HG03159 (cell line): Measurements from ENCODE around the gene POMGNT1.

ENCODE experiments used
- ATAC-seq: cut with Tn5 transposase; IDR thresholded peaks from one replicate; pipeline ENCODE4 v1.9.1; 2021; ENCODE audit warnings: mild to moderate bottlenecking, moderate library complexity; ENCODE audit not compliant: unreplicated experiment

Gene POMGNT1

DNA sequence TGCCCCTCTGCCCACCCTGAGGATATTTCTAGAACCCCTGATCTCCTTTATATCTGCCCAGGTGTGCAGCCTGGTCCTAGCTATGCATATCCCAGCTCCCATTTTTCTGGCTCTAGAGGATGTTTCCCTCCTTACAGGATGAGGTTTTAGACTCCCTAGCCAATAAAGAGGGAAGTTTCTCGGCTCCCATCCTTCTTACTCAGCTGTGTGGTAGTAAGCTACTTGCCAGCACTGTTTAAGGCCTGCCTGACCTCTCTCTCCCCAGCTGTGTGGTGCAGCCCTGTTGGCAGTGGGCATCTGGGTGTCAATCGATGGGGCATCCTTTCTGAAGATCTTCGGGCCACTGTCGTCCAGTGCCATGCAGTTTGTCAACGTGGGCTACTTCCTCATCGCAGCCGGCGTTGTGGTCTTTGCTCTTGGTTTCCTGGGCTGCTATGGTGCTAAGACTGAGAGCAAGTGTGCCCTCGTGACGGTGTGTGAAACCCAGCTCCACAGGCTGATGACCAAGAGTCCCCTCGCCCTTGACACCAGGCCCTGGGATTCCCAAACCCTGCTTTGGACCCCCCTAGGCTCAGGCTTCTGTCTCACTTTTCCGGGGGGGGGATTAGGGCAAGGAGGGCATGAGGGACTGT lies 14.2 kb downstream of the POMGNT1 start:
- ATAC-seq: no peak

DNA sequence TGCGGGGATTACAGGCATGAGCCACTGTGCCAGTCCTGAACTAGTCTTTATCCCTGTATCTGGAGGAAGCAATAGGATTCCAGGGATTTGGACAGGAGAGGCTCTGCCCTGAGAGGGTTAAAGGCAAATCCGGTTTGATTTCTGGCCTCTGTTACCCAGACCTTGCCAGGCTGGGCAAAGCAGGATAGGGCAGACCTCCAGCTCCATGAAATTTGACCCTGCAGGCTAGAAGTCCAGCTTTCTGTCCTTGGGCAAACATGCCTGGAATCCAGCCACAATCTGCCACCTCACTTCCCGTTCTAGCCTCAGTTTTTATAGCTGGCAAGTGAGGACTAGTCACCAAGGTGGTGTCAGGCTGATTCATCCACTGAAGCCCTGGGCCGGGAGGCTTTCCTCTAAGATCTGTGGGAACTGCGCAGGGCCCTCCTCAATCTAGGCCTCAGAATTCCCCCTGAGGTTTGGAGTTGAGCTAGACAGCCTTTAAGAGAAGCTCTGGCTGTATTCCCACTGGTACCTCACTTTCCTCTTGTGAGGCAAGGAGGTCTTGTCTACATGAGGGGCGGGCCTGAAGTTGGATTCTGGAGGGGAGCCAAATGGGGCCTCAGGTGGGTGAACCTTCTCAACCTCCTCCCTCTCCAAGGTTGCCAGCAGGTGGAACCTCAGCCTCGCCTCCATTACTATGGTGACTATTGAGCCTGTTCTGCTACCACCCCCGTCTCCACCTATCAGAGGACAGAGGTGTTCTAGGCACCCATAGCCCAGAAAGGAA lies 15.0 kb downstream of the POMGNT1 start:
- ATAC-seq: no peak

GRCh38 chr1:46181343-46182260 lies 16.6 kb downstream of the POMGNT1 start:
- no peak for ATAC-seq

DNA sequence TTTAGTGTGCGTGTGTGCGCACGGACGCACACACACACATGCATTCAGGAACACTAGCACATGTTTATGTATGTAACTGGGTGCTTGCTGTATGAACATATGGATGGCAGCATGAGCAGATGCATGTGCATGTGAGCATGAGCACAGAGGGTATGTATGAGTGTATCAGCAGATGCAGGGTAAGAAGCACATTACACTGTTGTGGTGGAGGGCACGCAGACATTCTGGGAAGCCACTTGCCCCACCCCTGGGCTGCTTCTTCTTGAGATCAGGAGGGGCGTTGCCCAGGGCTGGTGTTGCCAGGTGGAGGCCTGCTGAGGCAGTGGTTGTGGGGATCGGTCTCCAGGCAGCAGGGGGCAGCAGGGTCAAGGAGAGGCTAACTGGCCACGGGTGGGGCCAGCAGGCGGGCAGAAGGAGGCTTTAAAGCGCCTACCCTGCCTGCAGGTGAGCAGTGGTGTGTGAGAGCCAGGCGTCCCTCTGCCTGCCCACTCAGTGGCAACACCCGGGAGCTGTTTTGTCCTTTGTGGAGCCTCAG lies 18.1 kb downstream of the POMGNT1 start:
- ATAC-seq: no peak

GRCh38 chr1:46179138-46180081 lies 18.8 kb downstream of the POMGNT1 start:
- peak; percentile 50 for ATAC-seq

DNA sequence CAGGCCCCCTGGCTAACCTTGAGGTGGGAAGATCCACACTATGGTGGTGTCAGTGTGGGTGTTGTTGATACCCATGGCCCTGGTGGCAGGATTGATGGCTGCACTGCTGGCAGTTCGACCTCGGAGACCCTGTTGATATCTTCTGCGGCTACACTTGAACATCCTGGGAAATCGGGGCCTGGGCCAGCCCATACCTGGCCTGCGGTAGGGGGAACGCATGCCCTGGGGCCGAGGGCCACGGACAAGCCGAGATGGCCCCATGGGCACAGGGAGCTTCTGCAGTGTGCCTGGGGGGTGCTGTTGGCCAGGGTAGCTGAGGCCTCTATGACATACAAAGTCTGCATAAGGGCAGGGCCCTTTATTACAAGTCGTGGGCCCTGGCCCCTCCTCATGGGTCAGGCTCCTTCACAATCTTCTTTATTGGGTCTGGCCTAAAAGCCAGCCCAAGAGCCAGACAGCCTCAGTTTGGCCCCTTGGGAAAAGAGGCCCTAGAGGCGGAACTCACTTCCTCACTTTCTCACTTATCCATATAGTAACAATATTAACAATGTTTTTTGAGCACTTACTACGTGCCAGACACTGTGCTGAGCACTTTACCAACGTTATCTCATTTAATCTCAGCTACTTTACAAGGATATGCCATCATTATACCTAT lies 21.9 kb downstream of the POMGNT1 start, which contains the start of gene P3R3URF:
TSS of gene P3R3URF (minus strand) at position 278 of the 655 bp plus-strand sequence. CDS start at position 261, 17 bp downstream.
- ATAC-seq: no peak

GRCh38 chr1:46175243-46175642 lies 23.0 kb downstream of the POMGNT1 start:
- no peak for ATAC-seq

DNA sequence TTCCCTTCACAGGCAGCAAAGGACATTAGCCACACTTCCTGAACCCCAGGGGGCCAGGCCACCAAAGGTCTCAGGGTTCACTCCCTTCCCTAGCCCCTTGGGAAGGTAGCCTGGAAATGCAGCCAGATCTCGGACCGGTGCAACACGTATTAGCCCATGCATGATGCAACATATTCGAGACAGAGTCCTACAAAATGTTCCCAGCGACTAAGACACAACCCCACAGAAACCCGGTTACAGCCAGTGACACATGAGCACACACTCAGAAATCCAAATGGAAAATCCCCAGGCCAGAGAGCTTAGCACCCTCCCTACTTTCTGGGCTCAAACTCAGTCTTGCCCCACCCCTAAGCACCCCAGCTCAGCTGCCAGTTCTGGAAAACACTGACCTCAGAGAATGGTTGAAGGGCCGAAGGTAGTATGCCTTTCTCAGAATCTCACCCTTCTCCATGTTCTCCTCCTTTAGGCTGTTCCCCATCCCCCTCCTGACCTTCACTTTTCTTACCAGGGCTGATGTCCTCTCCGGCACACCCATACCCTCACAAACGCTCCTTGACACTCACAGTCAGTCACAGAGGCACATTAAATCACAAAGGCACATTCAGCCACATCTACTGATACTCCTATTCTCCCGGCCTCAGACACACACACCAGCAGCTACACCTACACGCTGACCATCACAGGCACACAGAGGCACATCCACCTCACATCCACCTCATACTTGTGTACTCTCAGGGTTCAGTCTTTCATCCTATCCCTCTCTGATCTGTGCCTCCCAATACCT lies 23.6 kb downstream of the POMGNT1 start, which contains the start of gene TSPAN1:
TSS of gene TSPAN1 (plus strand) at position 640 of the 784 bp plus-strand sequence. CDS start 6,021 bp downstream, outside the sequence.
- no peak for ATAC-seq

DNA sequence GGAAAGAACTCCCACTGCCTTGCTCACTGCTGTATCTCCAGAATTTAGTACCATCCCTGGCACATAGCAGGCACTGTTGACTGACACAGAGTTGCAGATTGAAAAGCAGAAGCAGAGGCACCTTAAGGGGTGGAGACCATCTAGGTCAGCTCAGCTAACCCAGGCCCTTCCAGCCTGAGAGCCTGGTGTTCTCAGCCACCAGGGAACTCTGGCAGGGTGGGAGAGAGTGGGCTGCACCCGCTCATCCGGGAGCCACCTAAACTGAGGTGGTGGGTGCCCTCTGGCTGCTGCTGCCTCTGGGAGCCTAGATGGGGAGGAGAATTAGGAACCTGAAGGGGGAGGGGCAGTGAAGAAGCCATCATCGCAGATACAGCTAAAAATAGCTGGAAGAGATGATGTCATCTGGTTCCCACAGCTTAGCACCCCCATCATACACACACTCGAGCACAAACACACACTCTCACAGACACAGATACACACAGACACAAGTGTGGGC lies 24.8 kb downstream of the POMGNT1 start:
- ATAC-seq: no peak

- ATAC-seq: no peak
Measured at GRCh38 chr1:46172321-46172720, 25.9 kb downstream of the POMGNT1 start.

DNA sequence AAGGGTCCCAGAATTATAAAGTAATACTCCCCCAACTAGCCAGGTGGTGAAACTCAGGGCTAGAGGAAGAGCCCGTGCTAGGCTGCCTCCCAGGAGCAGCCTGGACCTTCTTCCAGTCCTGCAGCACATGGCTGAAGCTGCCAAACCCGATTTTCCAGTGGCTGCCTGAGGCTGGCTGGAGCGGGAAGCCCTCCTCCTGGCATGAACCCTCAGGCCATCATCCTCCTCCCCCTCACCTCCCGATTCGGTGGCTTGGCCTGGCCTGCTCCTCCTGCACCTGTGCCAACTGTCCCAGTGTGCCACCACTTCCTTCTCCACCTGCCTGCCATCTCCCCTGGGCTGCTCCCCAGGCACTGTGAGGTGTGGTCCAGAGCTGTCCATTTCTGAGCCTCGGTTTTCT lies 26.4 kb downstream of the POMGNT1 start:
- no peak for ATAC-seq

- no peak for ATAC-seq
Measured at GRCh38 chr1:46171351-46171750, 26.9 kb downstream of the POMGNT1 start.

DNA sequence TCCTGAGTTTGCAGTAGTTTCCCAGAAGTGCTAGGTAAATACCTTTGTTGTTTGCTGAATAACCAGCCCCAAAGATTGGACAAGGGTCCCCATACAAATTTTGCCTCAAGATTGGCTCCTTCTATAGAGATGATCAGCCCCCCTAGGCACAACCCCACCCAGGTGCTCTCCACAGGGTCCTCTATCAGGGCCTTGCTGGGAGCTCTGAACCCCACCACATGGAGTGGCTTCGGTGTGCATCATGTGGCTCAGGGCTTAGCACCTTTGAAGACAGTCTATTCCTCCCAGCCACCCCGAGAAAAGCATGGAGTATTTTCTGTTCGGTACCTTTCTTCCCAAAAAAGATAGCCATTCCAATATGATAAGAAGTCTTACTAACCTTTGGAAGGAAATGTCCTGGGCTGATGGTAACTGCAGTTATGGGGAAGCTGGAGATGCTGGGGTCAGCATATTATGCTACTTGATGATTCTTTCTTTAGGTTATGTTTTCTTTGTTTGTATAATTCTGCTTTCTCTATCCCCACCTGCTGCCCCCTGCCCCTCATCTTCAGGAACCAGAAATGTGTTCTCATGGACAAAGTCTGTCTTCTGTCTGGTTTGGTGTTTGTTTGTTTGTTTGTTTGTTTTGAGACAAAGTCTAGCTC lies 28.3 kb downstream of the POMGNT1 start:
- ATAC-seq: no peak

DNA sequence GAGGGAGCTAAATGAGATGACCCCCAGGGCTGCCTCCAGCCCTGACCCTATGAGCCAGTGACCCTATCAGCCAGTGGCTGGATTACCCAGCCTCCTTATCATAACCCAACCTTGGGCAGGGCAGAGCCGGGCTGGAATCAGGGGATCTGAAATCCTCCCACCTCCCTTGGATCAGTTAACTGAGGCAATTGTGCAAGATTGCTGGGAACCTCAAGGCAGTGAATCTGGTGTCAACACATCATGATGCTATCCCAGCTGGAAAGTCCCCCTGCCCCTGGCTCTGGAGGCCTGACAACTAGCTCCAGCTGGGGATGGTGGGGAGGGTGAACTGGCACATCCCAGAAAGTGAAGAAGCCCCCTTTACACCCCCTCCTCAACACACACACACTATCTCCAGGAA lies 29.8 kb downstream of the POMGNT1 start:
- no peak for ATAC-seq

DNA sequence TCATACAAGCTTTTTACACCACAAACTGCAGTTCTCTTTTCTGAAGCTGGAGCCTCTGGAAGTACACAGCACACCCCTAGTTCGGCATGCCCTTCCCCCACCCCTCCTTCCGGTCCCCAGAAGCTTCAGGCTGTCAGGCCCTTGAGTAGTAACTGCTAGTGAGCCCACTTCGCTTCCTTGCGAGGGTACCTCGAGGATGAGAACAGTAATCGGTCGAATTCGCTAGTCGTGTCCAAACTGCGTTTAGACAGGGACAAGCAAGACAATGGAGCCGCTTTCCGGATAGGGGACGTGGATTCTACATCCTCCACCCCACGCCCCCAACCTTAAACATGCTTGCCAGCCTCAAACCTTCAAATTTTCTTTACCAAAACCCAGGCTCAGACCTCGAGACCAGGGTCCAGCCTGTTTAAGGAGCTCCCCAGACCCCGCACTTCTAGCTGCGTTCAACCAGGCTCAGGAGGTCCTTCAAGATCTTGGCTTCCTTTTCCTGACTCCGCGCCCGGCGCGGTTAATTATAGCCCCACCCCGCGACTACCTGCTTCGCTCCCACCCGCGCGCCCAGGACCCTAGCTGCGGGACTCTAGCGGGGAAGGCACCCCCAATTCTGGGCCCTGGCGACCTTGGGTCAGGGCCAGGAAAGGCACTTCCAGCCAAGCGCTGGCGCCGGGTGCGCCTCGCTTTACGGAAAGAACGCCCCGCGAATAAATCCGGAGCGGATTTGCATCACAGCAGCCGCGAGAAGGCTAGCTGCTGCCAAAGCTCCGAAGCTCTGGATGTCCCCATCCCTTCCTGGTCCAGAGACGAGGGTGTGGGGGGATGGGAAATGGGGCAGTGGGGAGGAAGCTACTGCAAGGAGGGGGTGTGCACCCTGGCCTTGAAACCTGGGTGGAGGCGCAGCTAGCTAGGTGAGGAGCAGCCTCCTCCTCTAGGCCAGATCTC lies 31.4 kb downstream of the POMGNT1 start:
- no peak for ATAC-seq

DNA sequence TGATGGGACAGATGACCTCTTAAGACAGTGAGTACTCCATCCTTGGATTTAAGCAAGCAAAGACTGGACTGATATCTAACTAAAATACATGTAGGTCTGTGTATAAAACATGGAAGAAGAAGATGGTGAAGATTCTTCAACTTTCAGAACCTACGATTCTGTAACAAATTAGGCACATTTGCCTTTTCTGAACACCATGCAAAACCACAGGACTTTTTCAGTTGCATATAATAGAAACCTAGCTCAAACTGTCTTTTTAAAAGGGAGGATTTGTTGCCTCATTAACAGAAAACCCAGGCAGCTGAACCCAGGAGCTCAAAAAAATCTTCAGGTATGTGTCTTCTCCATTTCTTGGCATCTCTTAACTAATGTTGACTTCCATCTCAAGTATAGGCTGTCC lies 38.0 kb downstream of the POMGNT1 start:
- ATAC-seq: no peak

GRCh38 chr1:46159516-46159915 lies 38.7 kb downstream of the POMGNT1 start:
- no peak for ATAC-seq
